ENCODE results near the gene PIK3CB.
"Not testable (repeated sequence)": the region's sequence is repeated elsewhere in the genome, so short reads cannot be mapped to it uniquely, and the experiment has no call there.

The PIK3CB gene

GRCh38 chr3:138802223-138802622 is 32.5 kb downstream of the PIK3CB start:
- not testable (repeated sequence) for DNase-seq

- no peak for DNase-seq
Measured at GRCh38 chr3:138801792-138802191, 32.9 kb downstream of the PIK3CB start.

- no peak for DNase-seq
Measured at GRCh38 chr3:138800248-138800647, 34.5 kb downstream of the PIK3CB start.

GRCh38 chr3:138799822-138800221 is 34.9 kb downstream of the PIK3CB start:
- DNase-seq: no peak

GRCh38 chr3:138797508-138798038 is 37.2 kb downstream of the PIK3CB start:
- no peak for DNase-seq

GRCh38 chr3:138796761-138797160 is 38.0 kb downstream of the PIK3CB start:
- DNase-seq: no peak

GRCh38 chr3:138786788-138787271 is 47.9 kb downstream of the PIK3CB start:
- no peak for DNase-seq

- DNase-seq: no peak
Measured at GRCh38 chr3:138785951-138786350, 48.8 kb downstream of the PIK3CB start.

GRCh38 chr3:138785362-138785857 is 49.3 kb downstream of the PIK3CB start:
- not testable (repeated sequence) for DNase-seq

GRCh38 chr3:138782755-138783154 is 52.0 kb downstream of the PIK3CB start:
- no peak for DNase-seq

GRCh38 chr3:138781012-138781470 is 53.7 kb downstream of the PIK3CB start:
- peak; percentile 82 for DNase-seq

GRCh38 chr3:138778643-138779042 is 56.1 kb downstream of the PIK3CB start:
- no peak for DNase-seq

- DNase-seq: no peak
Measured at GRCh38 chr3:138776961-138777360, 57.8 kb downstream of the PIK3CB start.

- DNase-seq: no peak
Measured at GRCh38 chr3:138775254-138775595, 59.5 kb downstream of the PIK3CB start.

GRCh38 chr3:138774529-138775253 is 60.0 kb downstream of the PIK3CB start:
- DNase-seq: no peak

GRCh38 chr3:138771585-138771984 is 63.1 kb downstream of the PIK3CB start:
- DNase-seq: no peak

- DNase-seq: no peak
Measured at GRCh38 chr3:138769616-138770015, 65.1 kb downstream of the PIK3CB start.

GRCh38 chr3:138768946-138769345 is 65.8 kb downstream of the PIK3CB start:
- DNase-seq: no peak

- no peak for DNase-seq
Measured at GRCh38 chr3:138768125-138768524, 66.6 kb downstream of the PIK3CB start.

- DNase-seq: no peak
Measured at GRCh38 chr3:138767498-138768104, 67.1 kb downstream of the PIK3CB start.

- DNase-seq: no peak
Measured at GRCh38 chr3:138761002-138761401, 73.7 kb downstream of the PIK3CB start.

GRCh38 chr3:138748190-138748589 is 86.5 kb downstream of the PIK3CB start:
- no peak for DNase-seq

- no peak for DNase-seq
Measured at GRCh38 chr3:138747225-138747624, 87.5 kb downstream of the PIK3CB start.

- no peak for DNase-seq
Measured at GRCh38 chr3:138740072-138740471, 94.7 kb downstream of the PIK3CB start.
